ENCODE results near the gene SAMHD1. TPM values are rescaled to one million over a fixed set of nuclear protein-coding genes. Genes with fewer than 3 reads are reported as not detected.
"Not testable (repeated sequence)": the region's sequence is repeated elsewhere in the genome, so short reads cannot be mapped to it uniquely, and the experiment has no call there.

SAMHD1 gene
- total and polyA plus RNA-seq, 2 experiments from 2014 or later = 27.0 to 29.5 TPM

DNA sequence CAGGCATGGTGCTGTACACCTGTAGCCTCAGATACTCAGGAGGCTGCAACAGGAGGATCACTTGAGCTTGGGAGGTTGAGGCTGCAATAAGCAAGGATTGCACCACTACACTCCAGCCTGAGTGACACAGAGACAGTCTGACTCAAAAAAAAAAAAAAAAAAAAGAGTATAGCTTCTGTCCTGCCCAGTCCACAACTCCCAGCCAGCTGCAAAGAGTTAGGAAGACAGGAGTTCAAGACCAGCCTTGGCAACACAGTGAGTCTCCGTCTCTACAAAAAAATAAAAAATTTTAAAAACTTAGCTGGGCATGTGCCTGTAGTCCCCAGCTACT is 103.8 kb downstream of the SAMHD1 start:
- no peak overlapping the region for H3K4me3 ChIP-seq
- no peak overlapping the region for H2AFZ ChIP-seq
- no peak for DNase-seq (ENCODE audit: low spot score)
- peaks cover 4% of the 10 kb centered on the region for H4K20me1 ChIP-seq (ENCODE audit: insufficient read depth, poor library complexity, severe bottlenecking)
- H3K79me2 ChIP-seq = peaks cover 55% of the 10 kb centered on the region
- TF ChIP-seq EZH2phosphoT487 (IDR thresholded peaks at IDR 0.05; ENCODE audit: low read depth, severe bottlenecking, unreplicated experiment) (no peak), EZH2 (IDR thresholded peaks at IDR 0.05; ENCODE audit: borderline replicate concordance) (no peak)
- TF ChIP-seq, protein P1, sequence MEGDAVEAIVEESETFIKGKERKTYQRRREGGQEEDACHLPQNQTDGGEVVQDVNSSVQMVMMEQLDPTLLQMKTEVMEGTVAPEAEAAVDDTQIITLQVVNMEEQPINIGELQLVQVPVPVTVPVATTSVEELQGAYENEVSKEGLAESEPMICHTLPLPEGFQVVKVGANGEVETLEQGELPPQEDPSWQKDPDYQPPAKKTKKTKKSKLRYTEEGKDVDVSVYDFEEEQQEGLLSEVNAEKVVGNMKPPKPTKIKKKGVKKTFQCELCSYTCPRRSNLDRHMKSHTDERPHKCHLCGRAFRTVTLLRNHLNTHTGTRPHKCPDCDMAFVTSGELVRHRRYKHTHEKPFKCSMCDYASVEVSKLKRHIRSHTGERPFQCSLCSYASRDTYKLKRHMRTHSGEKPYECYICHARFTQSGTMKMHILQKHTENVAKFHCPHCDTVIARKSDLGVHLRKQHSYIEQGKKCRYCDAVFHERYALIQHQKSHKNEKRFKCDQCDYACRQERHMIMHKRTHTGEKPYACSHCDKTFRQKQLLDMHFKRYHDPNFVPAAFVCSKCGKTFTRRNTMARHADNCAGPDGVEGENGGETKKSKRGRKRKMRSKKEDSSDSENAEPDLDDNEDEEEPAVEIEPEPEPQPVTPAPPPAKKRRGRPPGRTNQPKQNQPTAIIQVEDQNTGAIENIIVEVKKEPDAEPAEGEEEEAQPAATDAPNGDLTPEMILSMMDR (IDR thresholded peaks at IDR 0.05; ENCODE audit: poor library complexity) = no peak
- peaks cover 6% of the 10 kb centered on the region for H3K4me1 ChIP-seq (ENCODE audit: insufficient read depth)
- no peaks in the 10 kb centered on the region for H3K27me3 ChIP-seq
- H3K9me3 ChIP-seq (ENCODE audit: low read depth) = no peaks in the 10 kb centered on the region
- 86% methylated on average over 1 of the region's 1 CpG for WGBS (ENCODE audit: low lambda C conversion rate, missing lambda C conversion rate)
- peak overlapping the region; percentile 81 for H3K27ac ChIP-seq
- no peaks in the 10 kb centered on the region for H3K9me2 ChIP-seq (replicated peaks; ENCODE audit: insufficient read depth)
- H3K36me3 ChIP-seq (replicated peaks; ENCODE audit: insufficient read depth, low read depth) = no peaks in the 10 kb centered on the region
- no peak overlapping the region for H3K4me2 ChIP-seq

DNA sequence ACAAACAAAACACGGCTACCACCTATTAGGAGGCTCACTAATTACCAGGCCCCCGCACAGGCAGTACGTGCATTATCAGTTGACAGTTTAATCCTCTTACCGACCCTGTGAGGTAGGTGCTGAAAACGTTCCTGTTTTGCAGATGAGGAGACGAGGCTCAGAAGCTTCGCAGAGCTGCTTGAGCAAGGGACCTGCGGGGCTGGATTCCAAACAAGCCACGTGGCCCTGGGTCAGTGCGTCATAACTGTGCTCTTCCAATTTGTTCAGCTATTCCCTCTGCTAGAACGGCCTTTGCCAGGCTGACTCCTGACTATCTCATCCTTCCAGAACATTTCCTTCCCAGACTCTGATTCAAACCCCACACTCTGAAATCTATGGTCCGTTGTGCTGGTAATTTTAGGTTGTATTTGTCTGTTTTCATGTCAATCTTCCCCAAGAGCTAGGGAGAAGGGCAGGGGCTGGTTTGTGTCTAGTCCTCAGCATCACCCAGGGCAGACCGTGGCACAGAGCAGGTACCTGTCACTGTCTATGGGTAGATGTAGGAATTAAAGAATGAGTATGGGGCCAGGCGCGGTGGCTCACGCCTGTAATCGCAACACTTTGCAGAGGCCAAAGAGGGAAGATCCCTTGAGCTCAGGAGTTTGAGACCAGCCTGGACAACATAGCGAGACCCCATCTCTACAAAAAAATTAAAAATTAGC is 104.3 kb downstream of the SAMHD1 start:
- Histone ChIP-seq H4K20me1 (ENCODE audit: insufficient read depth, poor library complexity, severe bottlenecking) (peaks cover 4% of the 10 kb centered on the region), H3K27me3 (no peaks in the 10 kb centered on the region), H3K4me2 (no peak overlapping the region), H3K4me1 (ENCODE audit: insufficient read depth) (peaks cover 6% of the 10 kb centered on the region), H3K79me2 (peaks cover 52% of the 10 kb centered on the region), H3K27ac (peak overlapping the region; percentile 81), H3K9me2 (replicated peaks; ENCODE audit: insufficient read depth) (no peaks in the 10 kb centered on the region), H2AFZ (no peak overlapping the region), H3K36me3 (replicated peaks; ENCODE audit: insufficient read depth, low read depth) (no peaks in the 10 kb centered on the region), H3K4me3 (no peak overlapping the region), H3K9me3 (ENCODE audit: low read depth) (no peaks in the 10 kb centered on the region)
- WGBS (ENCODE audit: low lambda C conversion rate, missing lambda C conversion rate) = 55% methylated on average over 18 of the region's 18 CpGs
- TF ChIP-seq EZH2phosphoT487 (IDR thresholded peaks at IDR 0.05; ENCODE audit: low read depth, severe bottlenecking, unreplicated experiment) (no peak), EZH2 (IDR thresholded peaks at IDR 0.05; ENCODE audit: borderline replicate concordance) (no peak)
- TF ChIP-seq, protein P1 (IDR thresholded peaks at IDR 0.05; ENCODE audit: poor library complexity) = no peak
- peak; percentile 74 for DNase-seq (ENCODE audit: low spot score)

DNA sequence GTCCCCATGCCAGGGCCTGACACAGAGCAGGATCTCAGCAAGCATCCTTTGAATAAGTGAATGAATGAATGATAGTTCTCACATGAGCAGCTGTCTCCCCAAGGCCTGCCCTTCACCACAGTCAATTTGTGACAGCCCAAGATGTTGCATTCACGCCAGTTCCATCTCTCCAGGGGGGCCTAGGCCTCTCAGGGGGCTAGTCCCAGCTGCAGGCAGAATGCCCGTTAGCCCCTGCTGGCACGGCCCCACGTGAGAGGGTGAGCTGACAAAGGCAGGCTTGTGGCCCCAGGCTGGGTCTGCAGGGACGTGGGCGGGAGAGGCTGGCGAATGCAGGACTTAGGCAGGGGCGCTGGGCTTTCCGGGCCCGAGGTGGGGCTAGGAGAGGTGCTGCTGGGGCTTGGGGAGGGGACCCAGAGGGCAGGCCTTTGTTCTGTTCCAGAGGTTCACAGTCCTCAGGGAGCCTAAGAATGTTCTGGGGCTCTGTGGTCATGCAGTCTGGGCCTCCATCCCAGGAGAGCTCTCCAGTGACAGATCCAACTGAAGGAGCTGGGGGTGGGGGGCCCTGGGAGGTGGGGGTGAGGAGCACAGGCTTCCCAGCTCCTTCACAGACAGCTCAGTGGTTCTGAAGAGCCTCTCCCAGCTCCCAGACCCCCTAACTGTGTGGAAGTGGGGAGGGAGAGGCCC is 106.1 kb downstream of the SAMHD1 start:
- peaks cover under 1% of the 10 kb centered on the region for H4K20me1 ChIP-seq (ENCODE audit: insufficient read depth, poor library complexity, severe bottlenecking)
- H3K4me3 ChIP-seq = no peak overlapping the region
- H3K36me3 ChIP-seq (replicated peaks; ENCODE audit: insufficient read depth, low read depth) = no peaks in the 10 kb centered on the region
- TF ChIP-seq EZH2phosphoT487 (IDR thresholded peaks at IDR 0.05; ENCODE audit: low read depth, severe bottlenecking, unreplicated experiment) = no peak
- H3K9me2 ChIP-seq (replicated peaks; ENCODE audit: insufficient read depth) = no peaks in the 10 kb centered on the region
- peaks cover 34% of the 10 kb centered on the region for H3K79me2 ChIP-seq
- WGBS (ENCODE audit: low lambda C conversion rate, missing lambda C conversion rate) = 91% methylated on average over 10 of the region's 10 CpGs
- H2AFZ ChIP-seq = no peak overlapping the region
- H3K27me3 ChIP-seq = no peaks in the 10 kb centered on the region
- H3K27ac ChIP-seq = no peak overlapping the region
- no peaks in the 10 kb centered on the region for H3K9me3 ChIP-seq (ENCODE audit: low read depth)
- no peak for DNase-seq (ENCODE audit: low spot score)
- no peak overlapping the region for H3K4me2 ChIP-seq
- H3K4me1 ChIP-seq (ENCODE audit: insufficient read depth) = peaks cover 6% of the 10 kb centered on the region

DNA sequence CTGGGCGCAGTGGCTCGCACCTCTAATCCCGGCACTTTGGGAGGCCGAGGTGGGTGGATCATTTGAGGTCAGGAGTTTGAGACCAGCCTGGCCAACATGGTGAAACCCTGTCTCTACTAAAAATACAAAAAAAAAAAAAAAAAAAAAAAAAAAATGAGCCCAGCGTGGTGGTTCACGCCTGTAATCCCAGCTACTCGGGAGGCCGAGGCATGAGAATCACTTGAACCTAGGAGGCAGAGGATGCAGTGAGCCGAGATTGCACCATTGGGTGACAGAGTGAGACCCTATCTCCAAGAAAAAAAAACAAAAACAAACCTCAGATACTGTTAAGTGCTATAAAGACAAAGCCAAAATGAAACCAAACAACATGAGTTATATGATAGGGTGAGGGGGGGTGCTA is 110.5 kb downstream of the SAMHD1 start:
- H3K4me2 ChIP-seq; H3K27ac ChIP-seq; H3K9me2 ChIP-seq (replicated peaks; ENCODE audit: insufficient read depth); H4K20me1 ChIP-seq (ENCODE audit: insufficient read depth, poor library complexity, severe bottlenecking); H3K36me3 ChIP-seq (replicated peaks; ENCODE audit: insufficient read depth, low read depth); H3K4me3 ChIP-seq; DNase-seq (ENCODE audit: low spot score); H3K27me3 ChIP-seq; H3K9me3 ChIP-seq (ENCODE audit: low read depth); H3K4me1 ChIP-seq (ENCODE audit: insufficient read depth); H2AFZ ChIP-seq: not testable (repeated sequence)
- H3K79me2 ChIP-seq = peaks cover 13% of the 10 kb centered on the region
- WGBS (ENCODE audit: low lambda C conversion rate, missing lambda C conversion rate) = 95% methylated on average over 9 of the region's 9 CpGs

Other genes with a start within 250 kb of the SAMHD1 start
- 18.2 and 19.1 TPM in 2 replicates for gene NDRG3, start 205.6 kb downstream of the SAMHD1 start, total RNA-seq
- 13.6 and 19.5 TPM in 2 replicates for gene NDRG3, start 205.6 kb downstream of the SAMHD1 start, polyA plus RNA-seq
- gene DSN1, start 177.9 kb downstream of the SAMHD1 start, total RNA-seq = 10.3 and 12.7 TPM in 2 replicates
- gene DSN1, start 177.9 kb downstream of the SAMHD1 start, polyA plus RNA-seq = 9.2 and 9.5 TPM in 2 replicates
- gene TLDC2, start 75.6 kb downstream of the SAMHD1 start, total RNA-seq = 1.6 and 2.9 TPM in 2 replicates
- gene TLDC2, start 75.6 kb downstream of the SAMHD1 start, polyA plus RNA-seq = 0.68 and 1.2 TPM in 2 replicates
- 7.5 and 9.2 TPM in 2 replicates for gene RBL1, start 144.3 kb upstream of the SAMHD1 start, total RNA-seq
- gene RBL1, start 144.3 kb upstream of the SAMHD1 start, polyA plus RNA-seq = 2.5 and 3.5 TPM in 2 replicates
- 325 and 356 TPM in 2 replicates for gene RPN2, start 227.6 kb upstream of the SAMHD1 start, total RNA-seq
- gene RPN2, start 227.6 kb upstream of the SAMHD1 start, polyA plus RNA-seq = 350 and 368 TPM in 2 replicates
- 1.9 and 3.9 TPM in 2 replicates for gene MROH8, start 227.8 kb upstream of the SAMHD1 start, total RNA-seq
- 3.7 and 4.8 TPM in 2 replicates for gene MROH8, start 227.8 kb upstream of the SAMHD1 start, polyA plus RNA-seq

All from hepatocyte (in vitro differentiated cells).